Panc1 (cell line): ENCODE measurements around the gene AP4B1.

Source experiments
- POLR2AphosphoS5 ChIP-seq: IDR thresholded peaks from 2 replicates; pipeline ENCODE4 v1.6.1; 2012; ENCODE audit warnings: mild to moderate bottlenecking, low read depth, low read length, moderate library complexity
- TF ChIP-seq, protein P1 (sequence below): fragments of 450-650 bp; IDR thresholded peaks from 2 replicates; pipeline ENCODE4 v1.5.1; 2017; ENCODE audit warnings: mild to moderate bottlenecking
- TF ChIP-seq, protein P2 (sequence below), 2 experiments: IDR thresholded peaks; 2 replicates each; pipeline ENCODE4 v1.6.1; 2011 to 2012; ENCODE audit warnings: low read depth in 2 of 2, control low read depth in 1 of 2, low read length in 1 of 2, mild to moderate bottlenecking in 1 of 2, moderate library complexity in 1 of 2; ENCODE audit not compliant: insufficient read depth in 1 of 2

DNA sequence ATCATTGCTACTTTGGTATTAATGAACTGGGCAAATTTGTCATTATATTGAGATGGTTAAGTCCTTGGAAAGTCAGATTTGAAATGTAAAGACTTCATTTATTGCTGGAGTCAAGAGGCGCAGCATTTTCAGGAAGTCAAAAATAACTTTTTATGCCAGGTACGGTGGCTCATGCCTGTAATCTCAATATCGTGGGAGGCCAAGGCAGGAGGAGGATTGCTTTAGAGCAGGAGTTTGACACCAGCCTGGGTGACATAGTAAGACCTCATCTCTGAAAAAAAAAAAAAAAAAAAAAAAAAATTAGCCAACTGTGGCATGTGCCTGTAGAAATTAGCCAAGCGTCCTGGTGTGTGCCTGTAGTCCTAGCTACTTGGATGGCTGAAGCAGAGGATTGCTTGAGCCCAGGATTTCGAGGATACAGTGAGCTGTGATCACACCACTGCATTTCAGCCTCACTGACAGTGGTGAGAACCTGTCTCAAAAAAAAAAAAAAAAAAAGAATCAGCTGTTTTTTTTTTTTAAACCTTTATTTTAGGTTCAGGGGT is 30.0 kb upstream of the AP4B1 start:
- no peak for TF ChIP-seq POLR2AphosphoS5
- TF ChIP-seq, protein P1, sequence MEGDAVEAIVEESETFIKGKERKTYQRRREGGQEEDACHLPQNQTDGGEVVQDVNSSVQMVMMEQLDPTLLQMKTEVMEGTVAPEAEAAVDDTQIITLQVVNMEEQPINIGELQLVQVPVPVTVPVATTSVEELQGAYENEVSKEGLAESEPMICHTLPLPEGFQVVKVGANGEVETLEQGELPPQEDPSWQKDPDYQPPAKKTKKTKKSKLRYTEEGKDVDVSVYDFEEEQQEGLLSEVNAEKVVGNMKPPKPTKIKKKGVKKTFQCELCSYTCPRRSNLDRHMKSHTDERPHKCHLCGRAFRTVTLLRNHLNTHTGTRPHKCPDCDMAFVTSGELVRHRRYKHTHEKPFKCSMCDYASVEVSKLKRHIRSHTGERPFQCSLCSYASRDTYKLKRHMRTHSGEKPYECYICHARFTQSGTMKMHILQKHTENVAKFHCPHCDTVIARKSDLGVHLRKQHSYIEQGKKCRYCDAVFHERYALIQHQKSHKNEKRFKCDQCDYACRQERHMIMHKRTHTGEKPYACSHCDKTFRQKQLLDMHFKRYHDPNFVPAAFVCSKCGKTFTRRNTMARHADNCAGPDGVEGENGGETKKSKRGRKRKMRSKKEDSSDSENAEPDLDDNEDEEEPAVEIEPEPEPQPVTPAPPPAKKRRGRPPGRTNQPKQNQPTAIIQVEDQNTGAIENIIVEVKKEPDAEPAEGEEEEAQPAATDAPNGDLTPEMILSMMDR, result no peak
- TF ChIP-seq, protein P2, sequence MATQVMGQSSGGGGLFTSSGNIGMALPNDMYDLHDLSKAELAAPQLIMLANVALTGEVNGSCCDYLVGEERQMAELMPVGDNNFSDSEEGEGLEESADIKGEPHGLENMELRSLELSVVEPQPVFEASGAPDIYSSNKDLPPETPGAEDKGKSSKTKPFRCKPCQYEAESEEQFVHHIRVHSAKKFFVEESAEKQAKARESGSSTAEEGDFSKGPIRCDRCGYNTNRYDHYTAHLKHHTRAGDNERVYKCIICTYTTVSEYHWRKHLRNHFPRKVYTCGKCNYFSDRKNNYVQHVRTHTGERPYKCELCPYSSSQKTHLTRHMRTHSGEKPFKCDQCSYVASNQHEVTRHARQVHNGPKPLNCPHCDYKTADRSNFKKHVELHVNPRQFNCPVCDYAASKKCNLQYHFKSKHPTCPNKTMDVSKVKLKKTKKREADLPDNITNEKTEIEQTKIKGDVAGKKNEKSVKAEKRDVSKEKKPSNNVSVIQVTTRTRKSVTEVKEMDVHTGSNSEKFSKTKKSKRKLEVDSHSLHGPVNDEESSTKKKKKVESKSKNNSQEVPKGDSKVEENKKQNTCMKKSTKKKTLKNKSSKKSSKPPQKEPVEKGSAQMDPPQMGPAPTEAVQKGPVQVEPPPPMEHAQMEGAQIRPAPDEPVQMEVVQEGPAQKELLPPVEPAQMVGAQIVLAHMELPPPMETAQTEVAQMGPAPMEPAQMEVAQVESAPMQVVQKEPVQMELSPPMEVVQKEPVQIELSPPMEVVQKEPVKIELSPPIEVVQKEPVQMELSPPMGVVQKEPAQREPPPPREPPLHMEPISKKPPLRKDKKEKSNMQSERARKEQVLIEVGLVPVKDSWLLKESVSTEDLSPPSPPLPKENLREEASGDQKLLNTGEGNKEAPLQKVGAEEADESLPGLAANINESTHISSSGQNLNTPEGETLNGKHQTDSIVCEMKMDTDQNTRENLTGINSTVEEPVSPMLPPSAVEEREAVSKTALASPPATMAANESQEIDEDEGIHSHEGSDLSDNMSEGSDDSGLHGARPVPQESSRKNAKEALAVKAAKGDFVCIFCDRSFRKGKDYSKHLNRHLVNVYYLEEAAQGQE (IDR thresholded peaks at IDR 0.05; ENCODE audit: insufficient read depth in 1 of 2, low read depth in 2 of 2, low read length in 1 of 2), result no peak
